Measurements from ENCODE around the gene NRXN3. TPM values are rescaled to one million over a fixed set of nuclear protein-coding genes. Genes with fewer than 3 reads are reported as not detected.

The NRXN3 gene
- total and polyA plus RNA-seq, 2 experiments from 2014 or later = 5.7 to 7.1 TPM

DNA sequence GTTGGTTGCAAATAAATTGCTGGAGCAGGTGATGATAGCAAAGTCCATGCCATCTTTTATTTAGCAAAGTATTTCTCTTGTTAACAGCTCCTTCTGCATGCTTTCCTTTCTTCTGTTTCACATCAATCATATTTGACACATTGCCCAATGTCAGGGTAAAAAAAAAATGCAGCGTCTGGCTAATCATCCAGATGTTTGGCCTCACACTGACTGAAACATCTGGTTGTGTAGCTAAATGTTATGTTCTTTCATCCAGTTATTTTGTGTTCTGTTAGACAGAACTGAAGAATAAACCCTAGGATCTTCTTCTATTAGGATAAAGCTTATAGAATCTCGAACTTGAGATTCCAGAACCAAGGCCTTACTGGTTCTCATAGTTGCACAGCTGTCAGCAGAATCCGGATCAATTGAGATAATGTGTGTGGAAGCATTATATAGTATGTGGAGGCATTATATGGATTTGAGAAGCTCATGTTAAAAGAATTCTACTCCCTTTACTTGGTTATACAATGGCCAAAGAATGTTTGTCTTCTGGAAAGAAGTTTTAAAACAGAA is 1182.0 kb downstream of the NRXN3 start:
- no peaks in the 10 kb centered on the region for H3K79me2 ChIP-seq
- no peak overlapping the region for H2AFZ ChIP-seq
- WGBS (ENCODE audit: low lambda C conversion rate, missing lambda C conversion rate) = 41% methylated on average over 3 of the region's 3 CpGs
- no peaks in the 10 kb centered on the region for H3K9me2 ChIP-seq (replicated peaks; ENCODE audit: insufficient read depth)
- TF ChIP-seq CTCF (IDR thresholded peaks at IDR 0.05; ENCODE audit: poor library complexity) (no peak), EZH2 (IDR thresholded peaks at IDR 0.05; ENCODE audit: borderline replicate concordance) (no peak), EZH2phosphoT487 (IDR thresholded peaks at IDR 0.05; ENCODE audit: low read depth, severe bottlenecking, unreplicated experiment) (no peak)
- H4K20me1 ChIP-seq (ENCODE audit: insufficient read depth, poor library complexity, severe bottlenecking) = no peaks in the 10 kb centered on the region
- H3K27me3 ChIP-seq = no peaks in the 10 kb centered on the region
- no peak overlapping the region for H3K27ac ChIP-seq
- peaks cover 26% of the 10 kb centered on the region for H3K4me1 ChIP-seq (ENCODE audit: insufficient read depth)
- H3K4me3 ChIP-seq = no peak overlapping the region
- DNase-seq (ENCODE audit: low spot score) = no peak
- no peaks in the 10 kb centered on the region for H3K9me3 ChIP-seq (ENCODE audit: low read depth)
- no peak overlapping the region for H3K4me2 ChIP-seq
- H3K36me3 ChIP-seq (replicated peaks; ENCODE audit: insufficient read depth, low read depth) = no peaks in the 10 kb centered on the region

GRCh38 chr14:79354336-79354735 is 1184.2 kb downstream of the NRXN3 start:
- no peak overlapping the region for H2AFZ ChIP-seq
- H3K9me2 ChIP-seq (replicated peaks; ENCODE audit: insufficient read depth) = no peaks in the 10 kb centered on the region
- H3K9me3 ChIP-seq (ENCODE audit: low read depth) = no peaks in the 10 kb centered on the region
- H3K4me1 ChIP-seq (ENCODE audit: insufficient read depth) = peaks cover 26% of the 10 kb centered on the region
- no peaks in the 10 kb centered on the region for H3K79me2 ChIP-seq
- no peak for DNase-seq (ENCODE audit: low spot score)
- no peaks in the 10 kb centered on the region for H3K36me3 ChIP-seq (replicated peaks; ENCODE audit: insufficient read depth, low read depth)
- no peak for TF ChIP-seq EZH2phosphoT487 (IDR thresholded peaks at IDR 0.05; ENCODE audit: low read depth, severe bottlenecking, unreplicated experiment)
- no peak for TF ChIP-seq CTCF (IDR thresholded peaks at IDR 0.05; ENCODE audit: poor library complexity)
- no peak for TF ChIP-seq EZH2 (IDR thresholded peaks at IDR 0.05; ENCODE audit: borderline replicate concordance)
- no peak overlapping the region for H3K4me3 ChIP-seq
- no peaks in the 10 kb centered on the region for H4K20me1 ChIP-seq (ENCODE audit: insufficient read depth, poor library complexity, severe bottlenecking)
- WGBS (ENCODE audit: low lambda C conversion rate, missing lambda C conversion rate) = 83% methylated on average over 1 of the region's 1 CpG
- H3K4me2 ChIP-seq = no peak overlapping the region
- no peak overlapping the region for H3K27ac ChIP-seq
- no peaks in the 10 kb centered on the region for H3K27me3 ChIP-seq

GRCh38 chr14:79356040-79356439 is 1185.9 kb downstream of the NRXN3 start:
- H3K79me2 ChIP-seq = no peaks in the 10 kb centered on the region
- H3K4me2 ChIP-seq = no peak overlapping the region
- no peaks in the 10 kb centered on the region for H3K36me3 ChIP-seq (replicated peaks; ENCODE audit: insufficient read depth, low read depth)
- peaks cover 20% of the 10 kb centered on the region for H3K4me1 ChIP-seq (ENCODE audit: insufficient read depth)
- WGBS (ENCODE audit: low lambda C conversion rate, missing lambda C conversion rate) = 72% methylated on average over 2 of the region's 2 CpGs
- H3K9me2 ChIP-seq (replicated peaks; ENCODE audit: insufficient read depth) = no peaks in the 10 kb centered on the region
- H3K27me3 ChIP-seq = no peaks in the 10 kb centered on the region
- H3K4me3 ChIP-seq = no peak overlapping the region
- H3K9me3 ChIP-seq (ENCODE audit: low read depth) = no peaks in the 10 kb centered on the region
- no peak overlapping the region for H2AFZ ChIP-seq
- no peak for DNase-seq (ENCODE audit: low spot score)
- TF ChIP-seq CTCF (IDR thresholded peaks at IDR 0.05; ENCODE audit: poor library complexity) (peak; percentile 34), EZH2phosphoT487 (IDR thresholded peaks at IDR 0.05; ENCODE audit: low read depth, severe bottlenecking, unreplicated experiment) (no peak)
- H3K27ac ChIP-seq = no peak overlapping the region
- no peaks in the 10 kb centered on the region for H4K20me1 ChIP-seq (ENCODE audit: insufficient read depth, poor library complexity, severe bottlenecking)

GRCh38 chr14:79357307-79357706 is 1187.1 kb downstream of the NRXN3 start:
- Histone ChIP-seq H3K27ac (no peak overlapping the region), H4K20me1 (ENCODE audit: insufficient read depth, poor library complexity, severe bottlenecking) (no peaks in the 10 kb centered on the region), H3K79me2 (no peaks in the 10 kb centered on the region), H3K36me3 (replicated peaks; ENCODE audit: insufficient read depth, low read depth) (no peaks in the 10 kb centered on the region), H3K4me3 (no peak overlapping the region), H3K4me1 (ENCODE audit: insufficient read depth) (peaks cover 9% of the 10 kb centered on the region), H3K4me2 (no peak overlapping the region), H2AFZ (no peak overlapping the region), H3K27me3 (no peaks in the 10 kb centered on the region), H3K9me3 (ENCODE audit: low read depth) (no peaks in the 10 kb centered on the region), H3K9me2 (replicated peaks; ENCODE audit: insufficient read depth) (no peaks in the 10 kb centered on the region)
- WGBS (ENCODE audit: low lambda C conversion rate, missing lambda C conversion rate) = 73% methylated on average over 2 of the region's 2 CpGs
- no peak for DNase-seq (ENCODE audit: low spot score)
- TF ChIP-seq CTCF (IDR thresholded peaks at IDR 0.05; ENCODE audit: poor library complexity) (no peak), EZH2 (IDR thresholded peaks at IDR 0.05; ENCODE audit: borderline replicate concordance) (no peak), EZH2phosphoT487 (IDR thresholded peaks at IDR 0.05; ENCODE audit: low read depth, severe bottlenecking, unreplicated experiment) (no peak)
